ENCODE data around the gene SH2D3C. TPM values are rescaled to one million over a fixed set of nuclear protein-coding genes. Genes with fewer than 3 reads are reported as not detected.

SH2D3C gene
- total RNA-seq, 2 donors from 2014 or later: 11.5 to 16.5 TPM

DNA sequence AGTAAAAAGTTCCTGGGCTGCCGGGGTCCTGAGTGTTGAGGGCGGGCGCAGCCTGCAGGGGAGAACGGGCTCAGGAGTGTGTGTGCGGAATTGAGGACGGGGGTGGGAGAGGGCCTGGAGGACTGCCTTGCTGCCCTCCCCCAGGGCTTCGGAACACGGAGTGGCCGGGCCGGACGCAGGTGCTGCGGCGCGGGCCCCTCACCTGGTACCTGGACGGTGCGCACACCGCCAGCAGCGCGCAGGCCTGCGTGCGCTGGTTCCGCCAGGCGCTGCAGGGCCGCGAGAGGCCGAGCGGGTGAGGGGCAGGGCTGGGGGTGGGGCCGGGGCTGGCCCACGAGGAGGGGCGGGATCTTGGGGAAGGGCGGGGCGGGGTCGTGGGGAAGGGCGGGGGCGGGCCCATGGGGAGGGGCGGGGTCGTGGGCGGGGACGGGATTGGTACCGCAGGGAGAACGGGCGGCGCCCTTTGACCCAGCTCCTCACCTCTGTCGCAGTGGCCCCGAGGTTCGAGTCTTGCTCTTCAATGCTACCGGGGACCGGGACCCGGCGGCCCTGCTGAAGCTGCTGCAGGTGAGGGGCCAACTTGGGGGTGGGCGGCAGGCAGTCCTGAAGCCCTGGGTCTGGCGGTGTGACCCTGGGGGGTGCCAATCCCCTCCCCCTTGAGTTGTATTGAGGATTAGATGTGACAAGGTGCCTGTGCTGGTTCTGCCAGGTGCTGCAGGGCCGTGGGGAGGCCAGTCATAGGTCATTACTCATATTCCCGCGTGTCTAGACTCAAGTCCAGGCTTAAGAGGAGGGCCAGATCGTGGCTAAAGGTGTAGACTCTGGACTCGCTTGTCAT lies 31.3 kb upstream of the SH2D3C start:
- Histone ChIP-seq H3K9me3 (no peaks in the 10 kb centered on the region), H3K4me1 (peaks cover 0 to 20% of the 10 kb centered on the region in 2 donors), H3K36me3 (peaks cover 47% of the 10 kb centered on the region), H3K27me3 (no peaks in the 10 kb centered on the region), H3K27ac (peak overlapping the region; percentile 77 to 79), H3K4me3 (peak overlapping the region in 1 of 2 donors; percentile 9)
- no peak for DNase-seq (ENCODE audit: low spot score)
- no peak for TF ChIP-seq CTCF (IDR thresholded peaks at IDR 0.05)

DNA sequence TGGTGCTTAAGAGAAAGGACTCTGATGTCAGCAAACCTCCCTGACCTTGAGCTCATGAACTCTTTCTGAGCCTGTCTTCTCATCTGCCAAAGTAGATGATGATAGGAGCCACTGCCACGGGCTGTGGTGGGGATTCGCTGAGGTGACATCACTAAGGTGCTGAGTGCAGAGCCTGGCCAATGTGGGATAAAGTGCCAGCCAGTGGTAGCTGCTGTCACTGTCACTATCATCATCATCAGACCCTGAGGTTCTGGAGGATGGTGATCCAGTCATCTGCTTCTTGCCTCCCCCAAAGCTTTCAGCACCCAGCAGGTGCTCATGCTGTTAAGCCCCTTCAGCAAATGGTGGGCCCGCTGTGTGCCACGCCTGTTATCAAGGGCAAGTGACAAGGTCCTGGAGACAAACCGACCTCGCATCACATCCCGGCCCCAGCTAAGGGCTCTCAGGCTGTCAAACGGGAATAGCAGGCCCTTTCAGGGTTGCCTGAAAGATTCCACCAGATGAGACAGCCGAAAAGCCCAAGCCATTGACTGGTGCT lies 30.6 kb upstream of the SH2D3C start:
- Histone ChIP-seq H3K27me3 (no peaks in the 10 kb centered on the region), H3K36me3 (peaks cover 40% of the 10 kb centered on the region), H3K4me1 (peaks cover 0 to 27% of the 10 kb centered on the region in 2 donors), H3K4me3 (peak overlapping the region in 1 of 2 donors; percentile 9), H3K27ac (peak overlapping the region; percentile 77 to 79), H3K9me3 (no peaks in the 10 kb centered on the region)
- no peak for TF ChIP-seq CTCF (IDR thresholded peaks at IDR 0.05)
- no peak for DNase-seq (ENCODE audit: low spot score)

- H3K27me3 ChIP-seq: no peaks in the 10 kb centered on the region
- no peak overlapping the region for H3K4me3 ChIP-seq
- peak overlapping the region; percentile 77 to 79 for H3K27ac ChIP-seq
- no peaks in the 10 kb centered on the region for H3K9me3 ChIP-seq
- no peak for DNase-seq (ENCODE audit: low spot score)
- H3K36me3 ChIP-seq: peaks cover 34% of the 10 kb centered on the region
- no peak for TF ChIP-seq CTCF (IDR thresholded peaks at IDR 0.05)
- H3K4me1 ChIP-seq: peaks cover 0 to 33% of the 10 kb centered on the region in 2 donors
These were observed 30.0 kb upstream of the SH2D3C start for GRCh38 chr9:127808347-127809001.

- H3K4me3 ChIP-seq: no peak overlapping the region
- H3K4me1 ChIP-seq: peaks cover 0 to 41% of the 10 kb centered on the region in 2 donors
- no peaks in the 10 kb centered on the region for H3K9me3 ChIP-seq
- no peak for TF ChIP-seq CTCF (IDR thresholded peaks at IDR 0.05)
- DNase-seq (ENCODE audit: low spot score): no peak
- H3K36me3 ChIP-seq: peaks cover 20% of the 10 kb centered on the region
- no peak overlapping the region for H3K27ac ChIP-seq
- no peaks in the 10 kb centered on the region for H3K27me3 ChIP-seq
These were observed 28.4 kb upstream of the SH2D3C start for GRCh38 chr9:127806871-127807270.

GRCh38 chr9:127805620-127806019 lies 27.2 kb upstream of the SH2D3C start:
- DNase-seq (ENCODE audit: low spot score): no peak
- Histone ChIP-seq H3K4me1 (peaks cover 0 to 45% of the 10 kb centered on the region in 2 donors), H3K9me3 (no peaks in the 10 kb centered on the region), H3K4me3 (no peak overlapping the region), H3K27me3 (no peaks in the 10 kb centered on the region), H3K27ac (peak overlapping the region in 1 of 2 donors; percentile 15), H3K36me3 (peaks cover 16% of the 10 kb centered on the region)
- peak in 1 of 2 donors; percentile 35 for TF ChIP-seq CTCF (IDR thresholded peaks at IDR 0.05)
